Omental fat pad (tissue), 4 donors: ENCODE results near the gene TBC1D12. TPM values are rescaled to one million over a fixed set of nuclear protein-coding genes. Genes with fewer than 3 reads are reported as not detected.

Source experiments
- ATAC-seq: fragments of 150-250 bp; one replicate; pipeline ENCODE4 v1.9.1; 2016; ENCODE audit warnings: mild to moderate bottlenecking, moderate library complexity; ENCODE audit not compliant: low FRiP score
- DNase-seq: peaks from one replicate; pipeline ENCODE4 v3.0.0-alpha.2; 2019; ENCODE audit warnings: low spot score
- total RNA-seq, 4 donors: library from RNA; depleted of rRNA; stranded (reverse); fragments of >200 nt; gene quantifications; one replicate each; pipeline ENCODE4 v1.1.0, GENCODE V29; 2016
- TF ChIP-seq, protein P1 (sequence below), 3 donors: fragments of 450-650 bp; IDR thresholded peaks; one replicate each; pipeline ENCODE4 v1.5.1; 2016 to 2017; ENCODE audit warnings: antibody characterized with exemption in 3 of 3, mild to moderate bottlenecking in 3 of 3, moderate library complexity in 2 of 3

TBC1D12 gene
- total RNA-seq: 10 to 100 TPM; 15.5 to 29.5 (median 16.3) TPM

DNA sequence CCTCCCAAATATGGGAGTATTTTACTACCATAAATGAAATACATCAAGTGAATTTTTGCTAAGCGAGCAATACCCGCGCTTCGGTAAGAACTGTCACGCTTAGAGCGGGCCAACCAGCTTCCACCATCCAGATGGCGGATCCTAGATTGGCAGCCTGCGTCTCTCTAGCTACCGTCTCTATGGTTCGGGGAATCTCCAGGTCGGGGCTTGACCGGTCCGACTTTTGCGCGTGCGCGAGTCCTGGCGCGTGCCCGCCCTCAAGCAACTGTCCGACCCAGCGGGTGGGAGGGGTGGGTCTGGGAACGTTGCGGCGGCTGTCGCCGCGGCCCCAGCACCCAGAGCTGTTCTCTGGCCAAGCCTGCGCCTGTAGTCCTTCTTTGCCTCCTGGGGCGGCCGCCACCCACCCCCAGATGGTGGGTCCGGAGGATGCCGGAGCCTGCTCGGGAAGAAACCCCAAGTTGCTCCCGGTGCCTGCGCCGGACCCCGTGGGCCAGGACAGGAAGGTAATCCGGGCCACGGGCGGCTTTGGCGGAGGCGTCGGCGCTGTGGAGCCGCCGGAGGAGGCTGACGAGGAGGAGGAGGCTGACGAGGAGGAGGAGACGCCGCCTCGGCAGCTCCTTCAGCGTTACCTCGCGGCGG is at the start of gene TBC1D12:
Gene TBC1D12 (plus strand): TSS at position 338 of the 639 bp plus-strand sequence. CDS start 73 bp downstream, at position 411.
- ATAC-seq (peak; percentile 97), DNase-seq (peak; percentile 72)
- TF ChIP-seq, protein P1, sequence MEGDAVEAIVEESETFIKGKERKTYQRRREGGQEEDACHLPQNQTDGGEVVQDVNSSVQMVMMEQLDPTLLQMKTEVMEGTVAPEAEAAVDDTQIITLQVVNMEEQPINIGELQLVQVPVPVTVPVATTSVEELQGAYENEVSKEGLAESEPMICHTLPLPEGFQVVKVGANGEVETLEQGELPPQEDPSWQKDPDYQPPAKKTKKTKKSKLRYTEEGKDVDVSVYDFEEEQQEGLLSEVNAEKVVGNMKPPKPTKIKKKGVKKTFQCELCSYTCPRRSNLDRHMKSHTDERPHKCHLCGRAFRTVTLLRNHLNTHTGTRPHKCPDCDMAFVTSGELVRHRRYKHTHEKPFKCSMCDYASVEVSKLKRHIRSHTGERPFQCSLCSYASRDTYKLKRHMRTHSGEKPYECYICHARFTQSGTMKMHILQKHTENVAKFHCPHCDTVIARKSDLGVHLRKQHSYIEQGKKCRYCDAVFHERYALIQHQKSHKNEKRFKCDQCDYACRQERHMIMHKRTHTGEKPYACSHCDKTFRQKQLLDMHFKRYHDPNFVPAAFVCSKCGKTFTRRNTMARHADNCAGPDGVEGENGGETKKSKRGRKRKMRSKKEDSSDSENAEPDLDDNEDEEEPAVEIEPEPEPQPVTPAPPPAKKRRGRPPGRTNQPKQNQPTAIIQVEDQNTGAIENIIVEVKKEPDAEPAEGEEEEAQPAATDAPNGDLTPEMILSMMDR (IDR thresholded peaks at IDR 0.05): no peak

DNA sequence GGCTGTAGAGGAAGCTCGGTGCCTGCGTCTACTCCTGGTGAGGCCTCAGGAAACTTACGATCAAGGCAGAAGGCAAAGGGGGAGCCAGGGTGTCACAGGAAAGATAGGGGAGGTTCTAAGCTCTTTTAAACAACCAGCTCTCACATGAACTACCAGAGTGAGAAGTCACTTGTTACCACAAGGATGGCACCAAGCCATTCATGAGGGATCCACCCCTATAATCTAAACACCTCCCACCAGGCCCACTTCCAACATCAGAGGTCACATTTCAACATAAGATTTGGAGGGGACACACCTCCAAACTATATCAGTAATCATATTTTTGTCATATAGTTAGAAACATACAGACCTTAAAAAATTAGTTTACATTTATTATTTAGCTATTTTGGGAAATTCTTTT is 49.0 kb upstream of the TBC1D12 start:
- ATAC-seq (no peak), DNase-seq (no peak)
- TF ChIP-seq, protein P1 (IDR thresholded peaks at IDR 0.05): no peak

DNA sequence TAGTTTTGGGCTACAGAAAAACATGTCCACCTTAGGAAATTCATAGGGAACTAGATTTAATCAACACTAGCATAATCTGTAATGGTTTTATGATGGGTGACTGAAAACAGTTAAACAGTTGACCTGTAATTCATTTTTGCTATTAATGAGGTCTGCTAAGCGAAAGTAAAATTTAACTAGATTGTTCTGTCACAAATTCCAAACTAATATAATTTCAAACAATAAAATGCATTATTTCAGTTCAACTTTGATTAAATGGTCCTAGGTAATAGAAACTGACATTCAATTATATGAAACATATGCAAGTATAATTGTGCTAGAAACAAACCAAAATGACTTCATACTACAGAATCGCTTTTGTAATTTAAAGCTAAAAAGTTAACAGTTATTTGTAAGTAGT is 46.5 kb upstream of the TBC1D12 start:
- TF ChIP-seq, protein P1 (IDR thresholded peaks at IDR 0.05): no peak
- DNase-seq: no peak
- ATAC-seq: no peak

DNA sequence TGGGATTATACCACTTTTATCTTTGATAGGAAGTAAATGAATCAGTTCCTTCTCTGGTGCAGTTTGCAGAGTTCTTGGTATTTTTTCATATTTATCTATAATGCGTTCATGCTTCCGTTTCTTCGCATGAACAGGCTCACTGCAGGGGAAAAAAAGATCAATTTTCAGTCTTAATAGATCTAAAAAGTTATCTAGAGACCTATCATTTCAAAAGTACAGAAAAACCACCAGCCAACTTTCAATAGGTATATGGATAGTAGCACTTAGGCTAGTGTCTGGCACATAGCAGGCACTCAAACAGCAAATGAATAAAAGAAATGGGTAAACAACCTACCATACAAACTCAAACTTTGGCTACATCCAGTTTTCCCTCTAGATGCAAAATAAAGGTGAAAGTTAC is 45.1 kb upstream of the TBC1D12 start:
- TF ChIP-seq, protein P1 (IDR thresholded peaks at IDR 0.05): no peak
- ATAC-seq: no peak

DNA sequence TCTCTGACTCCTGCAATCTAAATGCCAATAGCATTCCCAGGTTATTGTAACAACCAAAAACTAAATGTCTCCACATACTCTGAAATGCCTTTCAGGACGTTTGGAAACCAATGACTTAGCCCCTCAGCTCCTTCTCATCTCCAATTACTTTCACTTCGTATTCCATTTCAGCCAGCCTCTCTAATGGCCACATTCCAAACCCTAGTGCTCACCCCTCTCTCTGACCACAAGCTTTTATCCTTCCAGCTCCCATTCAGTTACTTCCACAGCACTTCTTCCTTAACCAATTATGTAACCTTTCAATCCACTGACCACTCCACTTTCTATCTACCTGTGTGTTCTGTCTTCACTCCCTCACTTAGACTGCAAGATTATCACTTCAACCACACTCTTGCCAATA is 43.9 kb upstream of the TBC1D12 start:
- DNase-seq (no peak), ATAC-seq (no peak)
- TF ChIP-seq, protein P1 (IDR thresholded peaks at IDR 0.05): no peak

More for the DNA sequence above, 45.1 kb upstream of the TBC1D12 start:
- no peak for DNase-seq

GRCh38 chr10:94361171-94361794 is 41.1 kb upstream of the TBC1D12 start:
- no peak for DNase-seq
- no peak for ATAC-seq
- TF ChIP-seq, protein P1 (IDR thresholded peaks at IDR 0.05): no peak
